ENCODE results near the gene NFIA. TPM values are rescaled to one million over a fixed set of nuclear protein-coding genes. Genes with fewer than 3 reads are reported as not detected.

NFIA gene
- total RNA-seq, 2 donors from 2014 or later = 61.4 to 86.3 TPM

DNA sequence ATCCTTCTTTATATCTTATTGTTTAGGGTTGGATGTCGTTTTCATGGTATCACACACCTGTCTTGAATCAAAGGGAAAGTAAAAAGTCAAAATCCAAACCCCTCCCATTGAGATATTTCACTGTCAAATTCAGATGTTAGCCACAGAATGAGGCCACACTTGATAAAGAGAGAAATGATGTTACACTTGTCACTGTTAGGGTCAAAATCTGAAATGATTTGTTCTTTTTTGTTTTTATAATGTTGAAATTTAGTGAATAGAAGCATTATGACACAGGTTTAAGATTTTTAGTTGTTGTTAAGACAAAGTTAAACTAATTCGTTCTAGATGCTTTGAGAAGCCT is 13.1 kb downstream of the NFIA start:
- 60% methylated on average over 2 of the region's 2 CpGs for WGBS
- no peaks in the 10 kb centered on the region for H3K36me3 ChIP-seq
- intact Hi-C loops (cut with DNase I) = no loop called here
- peak overlapping the region in 1 of 2 donors; percentile 12 for H3K27ac ChIP-seq
- H3K4me1 ChIP-seq (replicated peaks) = peaks cover 2% of the 10 kb centered on the region
- TF ChIP-seq POLR2A (IDR thresholded peaks at IDR 0.05) (no peak), POLR2AphosphoS5 (IDR thresholded peaks at IDR 0.05) (no peak)
- TF ChIP-seq, protein P1, sequence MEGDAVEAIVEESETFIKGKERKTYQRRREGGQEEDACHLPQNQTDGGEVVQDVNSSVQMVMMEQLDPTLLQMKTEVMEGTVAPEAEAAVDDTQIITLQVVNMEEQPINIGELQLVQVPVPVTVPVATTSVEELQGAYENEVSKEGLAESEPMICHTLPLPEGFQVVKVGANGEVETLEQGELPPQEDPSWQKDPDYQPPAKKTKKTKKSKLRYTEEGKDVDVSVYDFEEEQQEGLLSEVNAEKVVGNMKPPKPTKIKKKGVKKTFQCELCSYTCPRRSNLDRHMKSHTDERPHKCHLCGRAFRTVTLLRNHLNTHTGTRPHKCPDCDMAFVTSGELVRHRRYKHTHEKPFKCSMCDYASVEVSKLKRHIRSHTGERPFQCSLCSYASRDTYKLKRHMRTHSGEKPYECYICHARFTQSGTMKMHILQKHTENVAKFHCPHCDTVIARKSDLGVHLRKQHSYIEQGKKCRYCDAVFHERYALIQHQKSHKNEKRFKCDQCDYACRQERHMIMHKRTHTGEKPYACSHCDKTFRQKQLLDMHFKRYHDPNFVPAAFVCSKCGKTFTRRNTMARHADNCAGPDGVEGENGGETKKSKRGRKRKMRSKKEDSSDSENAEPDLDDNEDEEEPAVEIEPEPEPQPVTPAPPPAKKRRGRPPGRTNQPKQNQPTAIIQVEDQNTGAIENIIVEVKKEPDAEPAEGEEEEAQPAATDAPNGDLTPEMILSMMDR (IDR thresholded peaks at IDR 0.05) = no peak
- no peaks in the 10 kb centered on the region for H3K27me3 ChIP-seq (replicated peaks; ENCODE audit: insufficient read depth)
- no peak overlapping the region for H3K4me3 ChIP-seq
- no peaks in the 10 kb centered on the region for H3K9me3 ChIP-seq
- DNase-seq (ENCODE audit: low spot score) = no peak

DNA sequence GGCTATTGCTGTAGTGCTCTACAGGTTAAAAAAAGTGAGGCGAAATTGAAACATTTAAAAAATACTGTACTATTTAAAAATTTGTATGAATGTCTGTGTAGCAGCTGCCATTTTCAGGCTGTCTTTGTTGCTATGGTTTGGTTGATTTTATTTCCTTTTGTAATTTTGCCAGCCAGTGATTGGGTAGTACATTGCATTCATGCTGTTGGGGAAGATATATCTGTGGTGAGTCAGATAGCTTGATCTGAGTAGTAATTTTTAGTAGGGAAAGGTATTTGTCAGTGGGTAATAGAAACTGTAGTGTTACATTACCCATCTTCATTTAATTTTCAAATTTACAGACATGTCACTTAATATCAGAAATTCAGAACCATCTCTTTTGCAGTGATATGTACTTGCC is 15.0 kb downstream of the NFIA start:
- no peaks in the 10 kb centered on the region for H3K27me3 ChIP-seq (replicated peaks; ENCODE audit: insufficient read depth)
- H3K27ac ChIP-seq = no peak overlapping the region
- no peak overlapping the region for H3K4me3 ChIP-seq
- no peaks in the 10 kb centered on the region for H3K9me3 ChIP-seq
- intact Hi-C loops (cut with DNase I) = no loop called here
- peaks cover 2% of the 10 kb centered on the region for H3K4me1 ChIP-seq (replicated peaks)
- TF ChIP-seq, protein P1 (IDR thresholded peaks at IDR 0.05) = no peak
- no peak for TF ChIP-seq POLR2AphosphoS5 (IDR thresholded peaks at IDR 0.05)
- TF ChIP-seq POLR2A (IDR thresholded peaks at IDR 0.05) = no peak
- 95% methylated on average over 1 of the region's 1 CpG for WGBS
- no peak for DNase-seq (ENCODE audit: low spot score)
- H3K36me3 ChIP-seq = no peaks in the 10 kb centered on the region

- Histone ChIP-seq H3K4me3 (no peak overlapping the region), H3K36me3 (no peaks in the 10 kb centered on the region), H3K27me3 (replicated peaks; ENCODE audit: insufficient read depth) (no peaks in the 10 kb centered on the region), H3K9me3 (no peaks in the 10 kb centered on the region), H3K27ac (no peak overlapping the region), H3K4me1 (replicated peaks) (peaks cover 2% of the 10 kb centered on the region)
- 50% methylated on average over 1 of the region's 1 CpG for WGBS
- intact Hi-C loops (cut with DNase I) = no loop called here
- TF ChIP-seq, protein P1 (IDR thresholded peaks at IDR 0.05) = no peak
- DNase-seq (ENCODE audit: low spot score) = no peak
These were observed 15.4 kb downstream of the NFIA start for GRCh38 chr1:61097722-61098121.

DNA sequence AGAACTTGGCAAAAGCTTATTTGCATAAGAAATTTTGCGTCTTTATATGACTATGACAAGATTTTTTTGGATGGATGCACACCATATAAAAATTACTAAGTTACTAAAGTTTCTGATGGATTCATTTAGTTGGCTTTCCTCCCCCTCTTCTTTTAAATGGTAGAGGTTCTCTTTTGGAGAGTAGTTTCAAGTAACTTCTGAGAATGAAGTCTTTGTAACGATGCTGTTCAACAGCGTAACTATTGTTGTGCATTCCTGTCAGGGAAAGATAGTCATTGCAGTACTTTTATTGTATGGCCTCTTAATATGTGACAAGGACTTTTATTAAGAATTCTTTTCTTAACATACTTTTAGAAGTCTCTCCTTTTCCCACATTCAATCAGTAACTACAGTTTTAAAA is 16.0 kb downstream of the NFIA start:
- Histone ChIP-seq H3K9me3 (no peaks in the 10 kb centered on the region), H3K27ac (no peak overlapping the region), H3K36me3 (no peaks in the 10 kb centered on the region), H3K4me3 (no peak overlapping the region), H3K4me1 (replicated peaks) (peaks cover 2% of the 10 kb centered on the region), H3K27me3 (replicated peaks; ENCODE audit: insufficient read depth) (no peaks in the 10 kb centered on the region)
- TF ChIP-seq POLR2AphosphoS5 (IDR thresholded peaks at IDR 0.05) = no peak
- TF ChIP-seq, protein P1 (IDR thresholded peaks at IDR 0.05) = no peak
- TF ChIP-seq POLR2A (IDR thresholded peaks at IDR 0.05) = no peak
- DNase-seq (ENCODE audit: low spot score) = no peak
- WGBS = 49% methylated on average over 3 of the region's 3 CpGs
- intact Hi-C loops (cut with DNase I) = no loop called here

GRCh38 chr1:61098906-61099437 is 16.6 kb downstream of the NFIA start:
- peaks cover 2% of the 10 kb centered on the region for H3K4me1 ChIP-seq (replicated peaks)
- TF ChIP-seq, protein P1 (IDR thresholded peaks at IDR 0.05) = no peak
- no peak for TF ChIP-seq POLR2AphosphoS5 (IDR thresholded peaks at IDR 0.05)
- H3K4me3 ChIP-seq = no peak overlapping the region
- no peak overlapping the region for H3K27ac ChIP-seq
- intact Hi-C loops (cut with DNase I) = no loop called here
- no peaks in the 10 kb centered on the region for H3K27me3 ChIP-seq (replicated peaks; ENCODE audit: insufficient read depth)
- no peaks in the 10 kb centered on the region for H3K36me3 ChIP-seq
- H3K9me3 ChIP-seq = no peaks in the 10 kb centered on the region
- DNase-seq (ENCODE audit: low spot score) = no peak
- WGBS = 67% methylated on average over 4 of the region's 4 CpGs

Measured in prostate gland (tissue), 2 donors.